ENCODE measurements around the gene S1PR3.
A peak's percentile ranks its signal among the peaks of the same experiment; 100 is the strongest.

Gene S1PR3

GRCh38 chr9:88993871-88994460 is 2.7 kb downstream of the S1PR3 start:
- no peak for DNase-seq

- no peak for DNase-seq
These were observed 3.4 kb downstream of the S1PR3 start for GRCh38 chr9:88994469-88995199.

GRCh38 chr9:88995200-88995577 is 3.9 kb downstream of the S1PR3 start:
- no peak for DNase-seq

GRCh38 chr9:88995627-88996026 is 4.4 kb downstream of the S1PR3 start:
- DNase-seq, result no peak

GRCh38 chr9:88996046-88996920 is 5.0 kb downstream of the S1PR3 start:
- DNase-seq, result no peak

- DNase-seq, result no peak
These were observed 5.6 kb downstream of the S1PR3 start for GRCh38 chr9:88996921-88997235.

- DNase-seq, result no peak
These were observed 6.4 kb downstream of the S1PR3 start for GRCh38 chr9:88997646-88998045.

- DNase-seq, result no peak
These were observed 7.2 kb downstream of the S1PR3 start for GRCh38 chr9:88998503-88998902.

- no peak for DNase-seq
These were observed 7.6 kb downstream of the S1PR3 start for GRCh38 chr9:88998911-88999310.

- no peak for DNase-seq
These were observed 9.1 kb downstream of the S1PR3 start for GRCh38 chr9:89000371-89000781.

- peak; percentile 90 for DNase-seq
These were observed 10.0 kb downstream of the S1PR3 start for GRCh38 chr9:89000973-89001916.

- DNase-seq, result no peak
These were observed 10.8 kb downstream of the S1PR3 start for GRCh38 chr9:89001917-89002540.

- no peak for DNase-seq
These were observed 11.7 kb downstream of the S1PR3 start for GRCh38 chr9:89002987-89003386.

- DNase-seq, result no peak
These were observed 14.1 kb downstream of the S1PR3 start for GRCh38 chr9:89005323-89005722.

- no peak for DNase-seq
These were observed 15.0 kb downstream of the S1PR3 start for GRCh38 chr9:89006267-89006666.

GRCh38 chr9:89006996-89007967 is 16.0 kb downstream of the S1PR3 start:
- no peak for DNase-seq

GRCh38 chr9:89008055-89008743 is 16.9 kb downstream of the S1PR3 start:
- DNase-seq, result no peak

GRCh38 chr9:89008744-89009545 is 17.7 kb downstream of the S1PR3 start:
- DNase-seq, result no peak

- no peak for DNase-seq
These were observed 18.2 kb downstream of the S1PR3 start for GRCh38 chr9:89009546-89009840.

GRCh38 chr9:89010056-89010455 is 18.8 kb downstream of the S1PR3 start:
- no peak for DNase-seq
